Measurements from ENCODE around the gene TRPC4AP. TPM values are rescaled to one million over a fixed set of nuclear protein-coding genes. Genes with fewer than 3 reads are reported as not detected.

The TRPC4AP gene
- total RNA-seq, 1 experiment from 2014 or later: 48.6 TPM

DNA sequence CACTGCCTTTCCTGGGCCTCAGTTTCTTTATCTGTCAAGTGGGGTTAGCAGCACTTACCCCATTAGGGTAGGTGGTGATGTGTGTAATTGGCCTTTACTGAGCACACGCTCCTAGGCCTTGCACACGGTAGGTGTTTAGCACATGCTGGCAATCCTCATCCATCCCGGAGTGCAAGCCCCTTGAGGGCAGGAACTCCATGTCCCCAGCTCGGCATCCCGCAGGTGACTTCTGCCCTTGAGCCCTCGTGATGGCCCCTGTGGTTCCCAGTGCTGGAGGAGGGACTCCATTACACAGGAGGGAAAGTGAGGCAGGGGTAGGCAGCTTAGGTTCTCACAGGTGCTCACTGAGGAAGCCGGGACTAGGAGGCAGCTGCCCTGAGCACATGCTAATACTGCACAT is 96.9 kb downstream of the TRPC4AP start (continued):
- TF ChIP-seq, protein P1, sequence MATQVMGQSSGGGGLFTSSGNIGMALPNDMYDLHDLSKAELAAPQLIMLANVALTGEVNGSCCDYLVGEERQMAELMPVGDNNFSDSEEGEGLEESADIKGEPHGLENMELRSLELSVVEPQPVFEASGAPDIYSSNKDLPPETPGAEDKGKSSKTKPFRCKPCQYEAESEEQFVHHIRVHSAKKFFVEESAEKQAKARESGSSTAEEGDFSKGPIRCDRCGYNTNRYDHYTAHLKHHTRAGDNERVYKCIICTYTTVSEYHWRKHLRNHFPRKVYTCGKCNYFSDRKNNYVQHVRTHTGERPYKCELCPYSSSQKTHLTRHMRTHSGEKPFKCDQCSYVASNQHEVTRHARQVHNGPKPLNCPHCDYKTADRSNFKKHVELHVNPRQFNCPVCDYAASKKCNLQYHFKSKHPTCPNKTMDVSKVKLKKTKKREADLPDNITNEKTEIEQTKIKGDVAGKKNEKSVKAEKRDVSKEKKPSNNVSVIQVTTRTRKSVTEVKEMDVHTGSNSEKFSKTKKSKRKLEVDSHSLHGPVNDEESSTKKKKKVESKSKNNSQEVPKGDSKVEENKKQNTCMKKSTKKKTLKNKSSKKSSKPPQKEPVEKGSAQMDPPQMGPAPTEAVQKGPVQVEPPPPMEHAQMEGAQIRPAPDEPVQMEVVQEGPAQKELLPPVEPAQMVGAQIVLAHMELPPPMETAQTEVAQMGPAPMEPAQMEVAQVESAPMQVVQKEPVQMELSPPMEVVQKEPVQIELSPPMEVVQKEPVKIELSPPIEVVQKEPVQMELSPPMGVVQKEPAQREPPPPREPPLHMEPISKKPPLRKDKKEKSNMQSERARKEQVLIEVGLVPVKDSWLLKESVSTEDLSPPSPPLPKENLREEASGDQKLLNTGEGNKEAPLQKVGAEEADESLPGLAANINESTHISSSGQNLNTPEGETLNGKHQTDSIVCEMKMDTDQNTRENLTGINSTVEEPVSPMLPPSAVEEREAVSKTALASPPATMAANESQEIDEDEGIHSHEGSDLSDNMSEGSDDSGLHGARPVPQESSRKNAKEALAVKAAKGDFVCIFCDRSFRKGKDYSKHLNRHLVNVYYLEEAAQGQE (IDR thresholded peaks at IDR 0.05; ENCODE audit: low read depth): no peak
- TF ChIP-seq, protein P2, sequence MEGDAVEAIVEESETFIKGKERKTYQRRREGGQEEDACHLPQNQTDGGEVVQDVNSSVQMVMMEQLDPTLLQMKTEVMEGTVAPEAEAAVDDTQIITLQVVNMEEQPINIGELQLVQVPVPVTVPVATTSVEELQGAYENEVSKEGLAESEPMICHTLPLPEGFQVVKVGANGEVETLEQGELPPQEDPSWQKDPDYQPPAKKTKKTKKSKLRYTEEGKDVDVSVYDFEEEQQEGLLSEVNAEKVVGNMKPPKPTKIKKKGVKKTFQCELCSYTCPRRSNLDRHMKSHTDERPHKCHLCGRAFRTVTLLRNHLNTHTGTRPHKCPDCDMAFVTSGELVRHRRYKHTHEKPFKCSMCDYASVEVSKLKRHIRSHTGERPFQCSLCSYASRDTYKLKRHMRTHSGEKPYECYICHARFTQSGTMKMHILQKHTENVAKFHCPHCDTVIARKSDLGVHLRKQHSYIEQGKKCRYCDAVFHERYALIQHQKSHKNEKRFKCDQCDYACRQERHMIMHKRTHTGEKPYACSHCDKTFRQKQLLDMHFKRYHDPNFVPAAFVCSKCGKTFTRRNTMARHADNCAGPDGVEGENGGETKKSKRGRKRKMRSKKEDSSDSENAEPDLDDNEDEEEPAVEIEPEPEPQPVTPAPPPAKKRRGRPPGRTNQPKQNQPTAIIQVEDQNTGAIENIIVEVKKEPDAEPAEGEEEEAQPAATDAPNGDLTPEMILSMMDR (IDR thresholded peaks at IDR 0.05 in 2 of 3, conservative IDR thresholded peaks at IDR 0.05 in 1 of 3; ENCODE audit: borderline replicate concordance in 1 of 3, insufficient read depth in 1 of 3, low read depth in 2 of 3, low read length in 2 of 3): no peak

DNA sequence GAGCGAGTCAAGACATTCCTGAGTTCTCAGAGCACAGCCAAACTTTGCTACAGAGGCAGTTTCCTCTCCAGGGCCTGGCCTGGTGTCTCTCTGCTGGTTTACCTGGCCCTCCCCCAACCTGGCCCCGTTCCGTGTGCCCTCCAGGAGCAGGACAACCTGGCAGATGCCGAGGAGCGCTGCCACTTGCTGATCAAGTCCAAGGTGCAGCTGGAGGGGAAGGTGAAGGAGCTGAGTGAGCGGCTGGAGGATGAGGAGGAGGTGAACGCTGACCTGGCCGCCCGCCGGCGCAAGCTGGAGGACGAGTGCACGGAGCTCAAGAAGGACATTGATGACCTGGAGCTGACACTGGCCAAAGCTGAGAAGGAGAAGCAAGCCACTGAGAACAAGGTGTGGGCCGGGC is 97.4 kb downstream of the TRPC4AP start:
- ATAC-seq (no peak), DNase-seq (ENCODE audit: low read depth, low spot score) (no peak)
- RAD21 ChIA-PET (ENCODE audit: low non-redundant PET in 1 of 2, low total read pairs in 2 of 2, uncharacterized antibody in 2 of 2, unreplicated experiment in 2 of 2): no interaction called here
- H3K79me2 ChIP-seq (ENCODE audit: insufficient read depth, low read length): no peaks in the 10 kb centered on the region
- H3K27me3 ChIP-seq (ENCODE audit: insufficient read depth, low read length): no peaks in the 10 kb centered on the region
- no peak for TF ChIP-seq EGR1 (IDR thresholded peaks at IDR 0.05; ENCODE audit: low read depth)
- TF ChIP-seq EZH2 (IDR thresholded peaks at IDR 0.05): no peak
- no peak for TF ChIP-seq EZH2phosphoT487 (IDR thresholded peaks at IDR 0.05; ENCODE audit: borderline replicate concordance)
- TF ChIP-seq, protein P3, sequence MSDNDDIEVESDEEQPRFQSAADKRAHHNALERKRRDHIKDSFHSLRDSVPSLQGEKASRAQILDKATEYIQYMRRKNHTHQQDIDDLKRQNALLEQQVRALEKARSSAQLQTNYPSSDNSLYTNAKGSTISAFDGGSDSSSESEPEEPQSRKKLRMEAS (IDR thresholded peaks at IDR 0.05): no peak
- no peak for TF ChIP-seq POLR2A (IDR thresholded peaks at IDR 0.05; ENCODE audit: borderline replicate concordance, extremely low read depth, insufficient read depth, insufficient read length)
- TF ChIP-seq TCF7L2 (IDR thresholded peaks at IDR 0.05; ENCODE audit: borderline replicate concordance, extremely low read depth, insufficient read depth, insufficient read length): no peak
- TF ChIP-seq POLR2AphosphoS5 (IDR thresholded peaks at IDR 0.05; ENCODE audit: low read depth, low read length): no peak
- no peak for TF ChIP-seq YY1 (IDR thresholded peaks at IDR 0.05; ENCODE audit: extremely low read depth, insufficient replicate concordance, low read depth, low read length)
- no peak for TF ChIP-seq ZFX (IDR thresholded peaks at IDR 0.05)
- TF ChIP-seq CEBPB (IDR thresholded peaks at IDR 0.05; ENCODE audit: low read depth): no peak
- no peak for TF ChIP-seq SP1 (IDR thresholded peaks at IDR 0.05; ENCODE audit: low read depth)
- no peak for TF ChIP-seq FOSL1 (IDR thresholded peaks at IDR 0.05; ENCODE audit: low read depth)
- no peak for TF ChIP-seq SIN3A (IDR thresholded peaks at IDR 0.05; ENCODE audit: low read depth)
- TF ChIP-seq, protein P4, sequence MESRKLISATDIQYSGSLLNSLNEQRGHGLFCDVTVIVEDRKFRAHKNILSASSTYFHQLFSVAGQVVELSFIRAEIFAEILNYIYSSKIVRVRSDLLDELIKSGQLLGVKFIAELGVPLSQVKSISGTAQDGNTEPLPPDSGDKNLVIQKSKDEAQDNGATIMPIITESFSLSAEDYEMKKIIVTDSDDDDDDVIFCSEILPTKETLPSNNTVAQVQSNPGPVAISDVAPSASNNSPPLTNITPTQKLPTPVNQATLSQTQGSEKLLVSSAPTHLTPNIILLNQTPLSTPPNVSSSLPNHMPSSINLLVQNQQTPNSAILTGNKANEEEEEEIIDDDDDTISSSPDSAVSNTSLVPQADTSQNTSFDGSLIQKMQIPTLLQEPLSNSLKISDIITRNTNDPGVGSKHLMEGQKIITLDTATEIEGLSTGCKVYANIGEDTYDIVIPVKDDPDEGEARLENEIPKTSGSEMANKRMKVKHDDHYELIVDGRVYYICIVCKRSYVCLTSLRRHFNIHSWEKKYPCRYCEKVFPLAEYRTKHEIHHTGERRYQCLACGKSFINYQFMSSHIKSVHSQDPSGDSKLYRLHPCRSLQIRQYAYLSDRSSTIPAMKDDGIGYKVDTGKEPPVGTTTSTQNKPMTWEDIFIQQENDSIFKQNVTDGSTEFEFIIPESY (IDR thresholded peaks at IDR 0.05; ENCODE audit: extremely low read depth, insufficient replicate concordance, low read length): no peak
- TF ChIP-seq, protein P5, sequence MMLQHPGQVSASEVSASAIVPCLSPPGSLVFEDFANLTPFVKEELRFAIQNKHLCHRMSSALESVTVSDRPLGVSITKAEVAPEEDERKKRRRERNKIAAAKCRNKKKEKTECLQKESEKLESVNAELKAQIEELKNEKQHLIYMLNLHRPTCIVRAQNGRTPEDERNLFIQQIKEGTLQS (IDR thresholded peaks at IDR 0.05): no peak
- no peak for TF ChIP-seq RAD21 (IDR thresholded peaks at IDR 0.05; ENCODE audit: low read depth)
- TF ChIP-seq ZNF274 (IDR thresholded peaks at IDR 0.05; ENCODE audit: low read depth, low read length): no peak
- no peaks in the 10 kb centered on the region for H4K20me1 ChIP-seq (ENCODE audit: insufficient read depth)
- intact Hi-C loops (cut with micrococcal nuclease): no loop called here
- no peaks in the 10 kb centered on the region for H3K4me1 ChIP-seq (ENCODE audit: control insufficient read depth in 1 of 2, insufficient read depth in 2 of 2, low read length in 2 of 2)
- H3K9me2 ChIP-seq (ENCODE audit: insufficient read depth): no peaks in the 10 kb centered on the region
- H3K9ac ChIP-seq (ENCODE audit: low read length): no peak overlapping the region
- POLR2A ChIA-PET: no interaction called here
- H3K27ac ChIP-seq (ENCODE audit: low read depth, low read length): no peak overlapping the region
- H3K4me3 ChIP-seq (replicated peaks in 1 of 2; ENCODE audit: low read depth in 1 of 2, low read length in 2 of 2): no peak overlapping the region
- no peaks in the 10 kb centered on the region for H3K9me3 ChIP-seq (ENCODE audit: control insufficient read depth in 1 of 2, insufficient read depth in 1 of 2, low read depth in 1 of 2, low read length in 2 of 2)
- no peak overlapping the region for H3K4me2 ChIP-seq (ENCODE audit: low read length)
- H2AFZ ChIP-seq (ENCODE audit: low read depth, low read length, poor library complexity, severe bottlenecking): no peak overlapping the region
- H3K36me3 ChIP-seq (ENCODE audit: control insufficient read depth in 1 of 2, insufficient read depth in 2 of 2, low read length in 2 of 2): no peaks in the 10 kb centered on the region; a peak in 2 of 4 replicates
- no TSS peak for BruUV-seq (replicated peaks)
- CTCF ChIA-PET: no interaction called here
